HG02642 (cell line): ENCODE results near the gene IL3.

Experiments
- ATAC-seq: cut with Tn5 transposase; IDR thresholded peaks from one replicate; pipeline ENCODE4 v1.9.1; 2021; ENCODE audit warnings: mild to moderate bottlenecking; ENCODE audit not compliant: unreplicated experiment, poor library complexity

Gene IL3

DNA sequence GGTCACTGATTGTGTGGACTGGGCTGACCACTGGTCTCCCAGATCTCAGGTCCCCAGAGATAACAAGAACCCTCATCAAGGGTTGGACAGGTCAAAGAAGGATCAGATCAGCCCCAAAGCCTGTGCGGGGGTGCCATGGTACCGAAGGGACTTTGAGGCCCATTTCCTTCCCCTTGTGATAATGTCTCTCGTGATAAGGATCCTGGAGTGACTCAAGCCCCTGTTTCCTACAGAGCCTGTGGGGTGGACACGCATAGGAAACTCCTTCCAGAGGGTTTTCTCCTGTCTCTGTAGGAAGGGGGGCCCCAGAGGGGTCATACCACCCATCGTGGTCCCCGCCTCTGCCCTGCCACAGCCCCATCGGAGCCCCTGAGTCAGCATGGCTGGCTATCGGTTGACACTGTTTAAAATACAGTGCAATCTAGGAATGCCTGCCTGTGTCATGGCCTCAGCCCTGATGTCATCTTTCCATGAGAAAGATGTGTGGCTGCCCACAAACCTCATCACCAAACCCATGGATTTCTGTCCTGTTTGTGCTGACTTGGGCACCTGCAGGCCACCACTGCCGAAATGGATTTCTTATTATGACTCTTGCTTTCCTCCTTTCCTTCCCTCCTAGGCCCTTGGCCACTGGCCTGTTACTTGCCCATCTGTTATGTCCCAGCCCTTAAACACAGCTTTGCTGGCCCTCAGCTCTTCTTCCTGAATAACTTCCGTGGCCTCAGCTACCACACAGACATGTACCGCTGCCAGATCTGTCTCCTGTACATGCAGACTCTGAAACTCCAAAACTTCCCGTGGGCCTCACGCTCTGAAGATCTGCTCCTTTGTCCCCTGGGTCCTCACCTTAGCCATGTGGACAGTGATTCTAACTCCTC is 10.2 kb downstream of the IL3 start:
- no peak for ATAC-seq

DNA sequence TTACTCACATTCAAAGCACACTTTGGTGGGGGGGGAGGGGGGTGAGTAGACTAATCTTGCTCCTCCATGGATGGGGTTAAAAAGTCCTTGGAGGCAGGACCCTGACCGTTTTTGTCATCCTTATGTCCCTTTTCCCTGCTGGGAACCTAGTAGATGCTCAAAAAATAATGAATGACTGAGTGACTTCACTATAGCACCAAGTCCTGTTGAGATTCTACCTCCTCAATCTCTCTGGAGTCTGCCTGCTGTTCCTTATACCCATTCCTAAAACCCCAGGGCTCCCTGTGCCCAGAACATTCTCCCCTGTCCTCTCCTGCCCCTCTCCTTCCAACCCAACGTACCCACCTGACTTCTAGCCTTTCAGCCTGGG is 10.9 kb downstream of the IL3 start:
- ATAC-seq, result no peak

DNA sequence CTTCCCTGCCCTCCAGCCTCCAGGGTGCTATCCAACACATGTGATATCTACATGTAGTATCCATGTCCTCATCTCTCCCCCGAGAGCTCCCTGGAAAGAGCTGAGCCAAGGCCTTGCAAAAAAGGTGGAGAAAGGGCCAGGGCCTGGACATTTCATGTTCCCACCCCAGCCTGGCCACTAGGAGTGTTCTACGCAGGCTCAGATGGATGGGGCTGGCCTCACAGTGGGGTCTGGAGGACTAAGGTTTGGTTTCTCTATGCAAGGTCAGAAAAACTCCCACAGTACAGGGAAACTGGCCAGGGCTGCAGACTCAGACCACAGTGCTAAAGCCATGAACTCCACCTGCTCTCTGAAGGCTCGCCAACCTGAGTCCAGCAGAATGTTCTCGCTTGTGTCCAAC is 11.6 kb downstream of the IL3 start:
- no peak for ATAC-seq

DNA sequence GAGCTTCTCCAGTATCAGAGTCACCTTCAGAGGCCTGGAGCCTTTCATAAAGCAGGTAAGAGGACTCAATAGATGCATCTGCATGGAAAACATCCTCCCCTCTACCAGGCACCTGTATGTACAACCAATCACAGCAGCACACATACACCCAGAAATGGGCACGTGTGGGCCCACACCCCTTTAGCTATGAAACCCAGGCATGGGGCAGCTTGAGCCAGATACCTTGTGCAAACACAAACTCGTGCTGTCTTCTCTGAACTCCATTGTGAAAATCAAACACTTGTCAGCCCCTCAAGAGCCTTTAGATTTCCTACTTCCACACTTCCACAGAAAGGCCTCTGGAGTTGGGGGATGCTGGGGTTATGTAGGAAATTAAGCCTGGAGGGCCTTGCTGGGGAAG is 12.1 kb downstream of the IL3 start:
- no peak for ATAC-seq

DNA sequence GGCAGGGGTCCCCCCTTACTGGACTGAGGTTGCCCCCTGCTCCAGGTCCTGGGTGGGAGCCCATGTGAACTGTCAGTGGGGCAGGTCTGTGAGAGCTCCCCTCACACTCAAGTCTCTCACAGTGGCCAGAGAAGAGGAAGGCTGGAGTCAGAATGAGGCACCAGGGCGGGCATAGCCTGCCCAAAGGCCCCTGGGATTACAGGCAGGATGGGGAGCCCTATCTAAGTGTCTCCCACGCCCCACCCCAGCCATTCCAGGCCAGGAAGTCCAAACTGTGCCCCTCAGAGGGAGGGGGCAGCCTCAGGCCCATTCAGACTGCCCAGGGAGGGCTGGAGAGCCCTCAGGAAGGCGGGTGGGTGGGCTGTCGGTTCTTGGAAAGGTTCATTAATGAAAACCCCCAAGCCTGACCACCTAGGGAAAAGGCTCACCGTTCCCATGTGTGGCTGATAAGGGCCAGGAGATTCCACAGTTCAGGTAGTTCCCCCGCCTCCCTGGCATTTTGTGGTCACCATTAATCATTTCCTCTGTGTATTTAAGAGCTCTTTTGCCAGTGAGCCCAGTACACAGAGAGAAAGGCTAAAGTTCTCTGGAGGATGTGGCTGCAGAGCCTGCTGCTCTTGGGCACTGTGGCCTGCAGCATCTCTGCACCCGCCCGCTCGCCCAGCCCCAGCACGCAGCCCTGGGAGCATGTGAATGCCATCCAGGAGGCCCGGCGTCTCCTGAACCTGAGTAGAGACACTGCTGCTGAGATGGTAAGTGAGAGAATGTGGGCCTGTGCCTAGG is 13.0 kb downstream of the IL3 start, which contains the start of gene CSF2:
Gene CSF2, plus strand, starts transcription at position 559 of the 783 bp plus-strand sequence. Its CDS starts 35 bp downstream, at position 594.
- ATAC-seq, result no peak

DNA sequence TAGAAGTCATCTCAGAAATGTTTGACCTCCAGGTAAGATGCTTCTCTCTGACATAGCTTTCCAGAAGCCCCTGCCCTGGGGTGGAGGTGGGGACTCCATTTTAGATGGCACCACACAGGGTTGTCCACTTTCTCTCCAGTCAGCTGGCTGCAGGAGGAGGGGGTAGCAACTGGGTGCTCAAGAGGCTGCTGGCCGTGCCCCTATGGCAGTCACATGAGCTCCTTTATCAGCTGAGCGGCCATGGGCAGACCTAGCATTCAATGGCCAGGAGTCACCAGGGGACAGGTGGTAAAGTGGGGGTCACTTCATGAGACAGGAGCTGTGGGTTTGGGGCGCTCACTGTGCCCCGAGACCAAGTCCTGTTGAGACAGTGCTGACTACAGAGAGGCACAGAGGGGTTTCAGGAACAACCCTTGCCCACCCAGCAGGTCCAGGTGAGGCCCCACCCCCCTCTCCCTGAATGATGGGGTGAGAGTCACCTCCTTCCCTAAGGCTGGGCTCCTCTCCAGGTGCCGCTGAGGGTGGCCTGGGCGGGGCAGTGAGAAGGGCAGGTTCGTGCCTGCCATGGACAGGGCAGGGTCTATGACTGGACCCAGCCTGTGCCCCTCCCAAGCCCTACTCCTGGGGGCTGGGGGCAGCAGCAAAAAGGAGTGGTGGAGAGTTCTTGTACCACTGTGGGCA is 13.8 kb downstream of the IL3 start:
- no peak for ATAC-seq

DNA sequence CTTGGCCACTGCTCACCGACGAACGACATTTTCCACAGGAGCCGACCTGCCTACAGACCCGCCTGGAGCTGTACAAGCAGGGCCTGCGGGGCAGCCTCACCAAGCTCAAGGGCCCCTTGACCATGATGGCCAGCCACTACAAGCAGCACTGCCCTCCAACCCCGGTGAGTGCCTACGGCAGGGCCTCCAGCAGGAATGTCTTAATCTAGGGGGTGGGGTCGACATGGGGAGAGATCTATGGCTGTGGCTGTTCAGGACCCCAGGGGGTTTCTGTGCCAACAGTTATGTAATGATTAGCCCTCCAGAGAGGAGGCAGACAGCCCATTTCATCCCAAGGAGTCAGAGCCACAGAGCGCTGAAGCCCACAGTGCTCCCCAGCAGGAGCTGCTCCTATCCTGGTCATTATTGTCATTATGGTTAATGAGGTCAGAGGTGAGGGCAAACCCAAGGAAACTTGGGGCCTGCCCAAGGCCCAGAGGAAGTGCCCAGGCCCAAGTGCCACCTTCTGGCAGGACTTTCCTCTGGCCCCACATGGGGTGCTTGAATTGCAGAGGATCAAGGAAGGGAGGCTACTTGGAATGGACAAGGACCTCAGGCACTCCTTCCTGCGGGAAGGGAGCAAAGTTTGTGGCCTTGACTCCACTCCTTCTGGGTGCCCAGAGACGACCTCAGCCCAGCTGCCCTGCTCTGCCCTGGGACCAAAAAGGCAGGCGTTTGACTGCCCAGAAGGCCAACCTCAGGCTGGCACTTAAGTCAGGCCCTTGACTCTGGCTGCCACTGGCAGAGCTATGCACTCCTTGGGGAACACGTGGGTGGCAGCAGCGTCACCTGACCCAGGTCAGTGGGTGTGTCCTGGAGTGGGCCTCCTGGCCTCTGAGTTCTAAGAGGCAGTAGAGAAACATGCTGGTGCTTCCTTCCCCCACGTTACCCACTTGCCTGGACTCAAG is 14.6 kb downstream of the IL3 start:
- ATAC-seq, result no peak

DNA sequence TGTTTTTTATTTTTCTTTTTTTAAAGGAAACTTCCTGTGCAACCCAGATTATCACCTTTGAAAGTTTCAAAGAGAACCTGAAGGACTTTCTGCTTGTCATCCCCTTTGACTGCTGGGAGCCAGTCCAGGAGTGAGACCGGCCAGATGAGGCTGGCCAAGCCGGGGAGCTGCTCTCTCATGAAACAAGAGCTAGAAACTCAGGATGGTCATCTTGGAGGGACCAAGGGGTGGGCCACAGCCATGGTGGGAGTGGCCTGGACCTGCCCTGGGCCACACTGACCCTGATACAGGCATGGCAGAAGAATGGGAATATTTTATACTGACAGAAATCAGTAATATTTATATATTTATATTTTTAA is 15.2 kb downstream of the IL3 start:
- no peak for ATAC-seq

DNA sequence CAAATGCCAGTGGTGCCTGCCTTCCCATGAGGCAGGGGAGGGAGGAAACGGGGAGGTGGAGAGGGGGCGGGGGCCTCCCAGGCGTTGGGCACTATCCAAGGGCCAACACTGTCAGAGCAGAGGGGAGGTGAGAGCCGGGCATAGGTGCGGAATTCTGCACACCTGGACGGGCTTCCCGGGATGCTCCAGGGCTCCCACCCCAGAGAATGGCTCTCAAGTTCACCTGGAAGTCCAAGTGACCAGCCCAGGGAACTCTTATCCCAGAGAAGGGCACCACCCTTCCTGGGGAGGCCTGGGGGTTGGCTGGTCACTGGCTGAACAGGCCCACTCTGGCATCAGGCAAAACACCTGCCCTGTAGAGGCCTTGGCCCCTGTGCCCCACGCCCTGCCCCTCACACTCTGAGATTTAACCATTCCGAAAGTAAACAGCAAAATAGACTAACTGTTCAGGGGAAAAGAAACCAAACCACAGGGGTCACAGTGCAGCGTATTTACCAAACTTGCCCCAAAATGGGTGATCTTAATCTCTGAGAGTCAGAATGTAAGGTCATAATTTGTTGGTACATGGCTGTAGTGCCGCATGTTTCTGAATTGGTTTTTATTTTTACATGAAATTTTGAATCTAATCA is 15.9 kb downstream of the IL3 start:
- ATAC-seq, result no peak

DNA sequence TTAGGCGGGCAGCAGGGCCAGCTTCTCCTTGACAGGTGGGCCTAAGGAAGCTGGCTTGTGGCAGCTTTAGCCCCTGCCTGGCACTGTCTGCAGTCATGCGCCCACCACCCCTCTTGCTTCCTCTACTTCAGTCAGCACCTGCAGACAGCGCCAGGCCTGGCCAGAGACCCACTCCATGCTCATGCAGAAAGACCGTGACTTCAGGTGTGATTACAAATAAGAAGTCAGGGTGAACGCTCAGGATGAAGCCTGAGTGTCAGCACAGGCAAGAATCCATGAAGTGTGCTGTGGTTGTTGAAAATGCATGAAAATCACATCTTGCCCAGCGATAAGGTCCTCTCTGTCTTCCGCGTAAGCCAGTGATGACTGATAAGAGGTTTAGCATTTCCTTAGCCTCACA is 16.5 kb downstream of the IL3 start:
- ATAC-seq, result no peak

DNA sequence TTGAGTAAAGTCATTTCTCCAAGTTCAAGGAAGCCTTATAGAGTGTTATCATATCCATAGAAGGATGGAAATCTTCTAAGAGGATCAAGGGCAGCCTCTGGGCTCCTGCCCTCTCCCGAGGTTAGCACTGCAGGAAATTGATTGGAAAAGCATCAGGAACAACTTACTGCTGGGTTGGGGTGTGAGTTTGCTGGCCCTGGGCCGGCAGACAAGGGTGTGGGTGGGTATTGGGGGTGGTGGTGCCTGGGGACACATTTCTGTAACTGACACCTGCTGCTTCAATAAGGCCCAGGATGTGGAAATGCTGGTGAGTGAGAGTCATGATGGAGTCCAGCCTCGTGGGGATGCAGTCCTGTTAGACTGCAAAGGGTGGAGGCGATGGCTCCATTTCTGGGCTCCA is 18.6 kb downstream of the IL3 start:
- ATAC-seq, result no peak

DNA sequence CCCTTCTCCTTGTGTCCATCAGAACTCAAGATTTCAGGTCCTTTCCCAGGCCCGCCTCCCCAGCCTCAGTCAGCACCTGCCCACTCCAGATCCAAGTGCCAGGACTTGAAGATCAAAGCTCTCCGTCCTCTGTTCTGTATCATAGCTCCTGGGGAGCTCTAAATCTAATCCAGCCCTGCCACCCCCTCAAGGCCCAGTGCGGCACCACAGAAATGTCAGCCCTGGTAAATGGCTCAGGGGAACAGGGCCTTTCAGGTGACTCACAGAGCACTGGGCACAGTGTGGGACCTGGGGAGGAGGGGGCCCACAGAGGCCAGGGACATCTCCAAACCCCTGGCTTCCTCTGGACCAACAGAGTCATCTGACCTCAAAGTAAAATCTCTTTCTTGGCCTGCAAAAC is 19.2 kb downstream of the IL3 start:
- ATAC-seq, result no peak

DNA sequence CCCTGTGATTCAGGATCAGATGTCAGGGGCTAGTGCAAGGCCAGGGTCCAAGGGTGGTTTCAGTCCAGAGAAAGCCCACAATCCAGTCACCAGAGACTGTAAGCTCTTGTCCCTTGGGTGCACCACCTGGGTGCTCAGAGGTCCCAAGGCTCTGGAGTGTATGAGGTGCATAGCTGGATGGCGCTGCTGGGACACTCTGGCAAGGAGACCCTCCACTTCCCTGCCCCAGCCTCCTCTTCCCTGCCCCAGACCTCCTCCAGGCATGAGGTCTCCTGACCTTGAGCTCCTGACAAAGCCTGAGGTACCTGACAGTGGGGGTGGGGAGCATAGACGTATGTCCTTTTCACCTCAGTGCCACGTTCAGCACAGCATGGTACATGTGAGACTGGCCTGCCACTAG is 20.1 kb downstream of the IL3 start:
- no peak for ATAC-seq

DNA sequence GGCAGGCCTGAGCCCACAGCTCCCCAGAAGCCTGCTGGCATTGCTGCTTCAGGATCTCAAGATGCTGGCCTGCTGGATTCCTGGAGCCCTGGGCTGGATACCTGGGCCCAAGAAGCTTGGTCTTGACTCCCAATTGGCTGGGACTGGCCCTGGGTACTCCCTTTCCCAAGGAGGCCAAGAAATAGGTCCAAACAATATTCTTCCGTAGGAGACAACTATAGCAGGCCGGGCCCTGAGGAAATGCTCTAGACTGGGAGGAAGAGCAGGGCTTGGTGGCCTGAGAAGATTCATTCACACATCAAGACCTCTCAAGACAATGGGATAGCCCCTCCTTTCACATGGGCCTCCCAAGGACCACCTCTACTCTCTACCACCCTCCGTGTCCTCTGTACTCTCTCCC is 21.0 kb downstream of the IL3 start:
- ATAC-seq, result no peak

DNA sequence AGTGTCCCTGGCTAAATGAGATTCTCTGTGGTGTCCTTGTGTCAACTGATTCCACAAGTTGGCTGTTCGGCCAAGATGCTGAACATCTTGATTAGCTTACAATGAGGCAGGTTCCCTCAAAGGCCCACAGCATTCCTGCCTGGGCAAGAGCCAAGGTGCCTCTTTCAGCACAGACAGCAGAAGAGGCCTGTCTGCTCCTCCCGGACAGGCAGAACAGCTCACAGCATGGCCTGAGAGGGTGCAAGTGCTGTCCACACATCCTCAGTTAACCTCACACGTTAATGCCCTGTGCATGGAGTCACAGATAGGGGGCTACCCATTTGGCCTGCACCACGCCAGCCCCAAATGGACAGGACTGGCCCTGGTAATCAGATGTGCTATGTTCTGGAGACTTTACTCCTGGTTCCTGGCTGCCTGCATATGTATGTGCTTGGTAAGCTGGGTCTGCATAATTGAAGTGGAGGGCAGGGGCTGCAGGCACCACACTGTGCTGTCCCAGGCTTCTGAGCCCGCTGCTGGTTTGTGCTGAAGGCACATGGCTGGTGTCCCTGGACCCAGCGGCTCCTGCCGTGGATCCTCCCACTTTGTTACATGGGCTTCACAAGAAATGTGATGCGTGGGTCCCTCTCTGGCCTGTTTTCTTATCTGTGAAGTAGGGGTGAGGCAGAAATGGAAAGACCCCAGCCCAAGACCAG is 22.0 kb downstream of the IL3 start:
- ATAC-seq, result no peak

DNA sequence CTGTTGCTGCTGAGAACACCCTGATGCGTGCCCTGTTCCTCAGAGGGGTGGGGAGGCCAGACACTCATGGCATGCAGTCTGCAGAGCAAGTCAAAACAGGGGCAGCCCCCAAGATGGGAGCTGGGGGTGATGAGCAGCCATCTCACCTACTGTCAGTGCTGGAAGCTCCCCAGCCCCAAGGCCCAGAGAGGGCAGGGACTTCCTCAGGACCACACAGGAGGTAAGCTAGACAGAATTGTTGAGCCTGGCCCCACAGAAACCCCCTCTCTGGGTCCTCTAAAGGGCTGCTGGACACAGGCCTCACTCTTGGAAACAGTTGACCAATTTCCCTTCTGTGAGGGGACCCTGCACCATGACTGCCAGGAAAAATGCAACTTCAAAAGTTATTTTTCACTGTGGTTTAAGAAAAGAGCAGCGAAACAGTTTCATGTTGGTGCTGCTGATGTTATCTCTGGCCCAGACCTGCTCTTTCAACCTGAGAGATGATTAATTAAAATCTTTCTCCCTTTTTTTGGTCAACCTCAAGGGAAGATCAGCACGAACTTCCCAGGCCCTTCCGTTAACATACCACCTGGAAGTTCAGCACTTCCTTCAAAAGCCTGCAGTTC is 22.7 kb downstream of the IL3 start:
- no peak for ATAC-seq

DNA sequence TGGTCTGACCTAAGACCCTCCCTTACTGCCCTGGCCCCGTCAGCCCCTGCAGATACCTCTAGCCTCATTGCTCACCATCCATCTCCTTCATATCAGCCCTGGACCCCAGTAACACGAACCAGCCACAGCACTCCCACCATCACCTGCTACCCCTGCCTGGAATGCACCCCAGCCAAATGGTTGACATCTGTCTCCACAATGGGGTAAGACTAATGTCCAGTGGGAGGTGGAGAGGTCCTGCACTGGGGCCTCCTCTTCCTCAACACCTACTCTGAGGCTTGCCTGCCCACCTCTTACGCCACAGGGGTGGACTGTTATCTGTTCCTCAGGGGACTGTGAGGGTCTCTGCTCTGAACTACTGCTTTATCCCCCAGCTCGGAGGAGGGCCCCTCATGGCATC is 25.2 kb downstream of the IL3 start:
- ATAC-seq, result no peak

DNA sequence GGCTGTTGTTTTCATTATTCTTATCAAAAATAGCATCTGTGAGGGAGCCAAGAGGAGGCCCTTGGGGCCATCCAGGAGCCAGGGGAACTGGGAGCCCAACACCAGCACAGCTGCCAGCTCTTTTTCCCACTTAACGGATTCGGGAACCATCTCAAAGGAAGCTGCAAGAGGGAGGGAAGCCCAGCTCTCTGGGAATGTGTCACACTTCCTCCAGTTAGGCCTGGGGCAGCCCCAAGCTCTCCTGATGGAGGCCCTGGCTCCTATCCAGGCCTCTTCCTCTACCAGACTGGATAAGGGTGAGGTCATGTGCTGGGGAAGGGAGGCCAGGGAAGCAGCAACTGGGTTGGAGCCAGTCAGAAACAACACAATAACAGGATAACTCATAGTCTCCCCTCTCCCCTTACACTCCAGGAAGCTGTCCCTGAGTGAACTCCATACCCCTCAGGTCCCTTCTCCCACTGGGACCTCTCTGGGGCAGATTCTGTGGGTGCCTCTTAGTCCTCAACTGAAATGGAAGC is 25.9 kb downstream of the IL3 start:
- ATAC-seq, result no peak
